ENCODE measurements around the gene TNRC6C. TPM values are rescaled to one million over a fixed set of nuclear protein-coding genes. Genes with fewer than 3 reads are reported as not detected.

TNRC6C gene
- polyA plus RNA-seq, 1 donor (not counting 4 experiments of a cell fraction or from before 2014, with no cell fraction given) = 0.34 TPM

DNA sequence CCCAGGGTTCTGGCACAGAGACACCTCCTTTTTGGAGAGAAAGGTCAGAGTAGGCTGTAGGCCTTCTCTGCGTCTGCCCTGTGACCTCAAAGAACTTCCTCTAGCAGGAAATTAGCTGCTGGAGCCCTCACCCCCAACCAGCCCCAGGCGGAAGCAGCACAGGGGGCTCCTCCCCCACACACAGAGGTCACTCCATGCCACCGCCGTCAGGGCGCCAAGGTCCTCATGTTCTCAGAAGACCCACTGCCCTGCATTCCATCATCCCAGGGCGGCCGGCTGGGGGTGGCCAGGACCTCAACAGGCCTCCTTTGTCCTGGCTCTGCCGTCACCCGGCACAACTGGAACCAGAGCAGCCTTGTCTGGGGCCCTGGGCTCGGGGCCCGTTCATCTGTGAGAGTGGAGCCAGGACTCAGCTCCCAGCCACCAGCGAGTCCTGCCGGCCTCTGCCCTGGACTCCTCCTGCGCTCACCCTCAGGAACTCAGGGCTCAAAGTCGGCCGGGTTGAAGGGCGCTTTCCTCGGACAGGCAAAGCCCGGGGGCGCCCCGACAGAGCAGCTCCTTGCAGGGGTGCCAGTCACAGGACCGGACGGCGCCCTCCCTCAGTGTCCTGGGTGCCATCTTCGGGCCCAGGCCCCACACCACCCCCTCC, 168.9 kb downstream of the TNRC6C start:
- no peak for FAIRE-seq
- peaks cover 6 to 12% of the 10 kb centered on the region in 2 experiments for H3K36me3 ChIP-seq (ENCODE audit: control insufficient read depth in 2 of 2, extremely low read depth in 1 of 2, insufficient read depth in 2 of 2, low read length in 2 of 2)
- no peak for DNase-seq (ENCODE audit: low read depth, low spot score)
- peak overlapping the region; percentile 75 to 91 (median 83) for H3K4me3 ChIP-seq (ENCODE audit: control insufficient read depth in 2 of 3, extremely low read depth in 1 of 3, insufficient read depth in 2 of 3, low read depth in 1 of 3, low read length in 3 of 3)
- peak overlapping the region; percentile 85 for H3K4me2 ChIP-seq (ENCODE audit: control insufficient read depth, extremely low read depth, insufficient read depth, low read depth, low read length)
- H3K4me1 ChIP-seq (ENCODE audit: control insufficient read depth, extremely low read depth, insufficient read depth, low read length) = peaks cover 12% of the 10 kb centered on the region
- dilution Hi-C loops (cut with MboI; ENCODE audit: extremely low pct_ligation_motif_present, low sequenced_read_pairs) = no loop called here
- H3K9me1 ChIP-seq (ENCODE audit: control insufficient read depth, extremely low read depth, insufficient read depth, low read length) = no peaks in the 10 kb centered on the region
- peak overlapping the region; percentile 47 for H3K27ac ChIP-seq (ENCODE audit: control insufficient read depth, insufficient read depth, low read length)
- peak overlapping the region; percentile 58 for H2AFZ ChIP-seq (ENCODE audit: control insufficient read depth, low read length)
- H4K20me1 ChIP-seq (ENCODE audit: control insufficient read depth, extremely low read depth, insufficient read depth, low read length) = no peaks in the 10 kb centered on the region
- H3K9me3 ChIP-seq (ENCODE audit: control insufficient read depth, low read depth, low read length) = no peaks in the 10 kb centered on the region
- H3K79me2 ChIP-seq (ENCODE audit: control insufficient read depth, insufficient read depth, low read length) = peaks cover 4% of the 10 kb centered on the region
- H3K27me3 ChIP-seq (ENCODE audit: control insufficient read depth, extremely low read depth, insufficient read depth, low read length) = peaks cover 15% of the 10 kb centered on the region
- peak overlapping the region; percentile 84 for H3K9ac ChIP-seq (ENCODE audit: control insufficient read depth, extremely low read depth, insufficient read depth, low read length)
- TF ChIP-seq EZH2 (IDR thresholded peaks at IDR 0.05; ENCODE audit: low read length) = no peak
- TF ChIP-seq, protein P1, sequence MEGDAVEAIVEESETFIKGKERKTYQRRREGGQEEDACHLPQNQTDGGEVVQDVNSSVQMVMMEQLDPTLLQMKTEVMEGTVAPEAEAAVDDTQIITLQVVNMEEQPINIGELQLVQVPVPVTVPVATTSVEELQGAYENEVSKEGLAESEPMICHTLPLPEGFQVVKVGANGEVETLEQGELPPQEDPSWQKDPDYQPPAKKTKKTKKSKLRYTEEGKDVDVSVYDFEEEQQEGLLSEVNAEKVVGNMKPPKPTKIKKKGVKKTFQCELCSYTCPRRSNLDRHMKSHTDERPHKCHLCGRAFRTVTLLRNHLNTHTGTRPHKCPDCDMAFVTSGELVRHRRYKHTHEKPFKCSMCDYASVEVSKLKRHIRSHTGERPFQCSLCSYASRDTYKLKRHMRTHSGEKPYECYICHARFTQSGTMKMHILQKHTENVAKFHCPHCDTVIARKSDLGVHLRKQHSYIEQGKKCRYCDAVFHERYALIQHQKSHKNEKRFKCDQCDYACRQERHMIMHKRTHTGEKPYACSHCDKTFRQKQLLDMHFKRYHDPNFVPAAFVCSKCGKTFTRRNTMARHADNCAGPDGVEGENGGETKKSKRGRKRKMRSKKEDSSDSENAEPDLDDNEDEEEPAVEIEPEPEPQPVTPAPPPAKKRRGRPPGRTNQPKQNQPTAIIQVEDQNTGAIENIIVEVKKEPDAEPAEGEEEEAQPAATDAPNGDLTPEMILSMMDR (optimal IDR thresholded peaks at IDR 0.05 in 1 of 3, IDR thresholded peaks at IDR 0.05 in 1 of 3, conservative IDR thresholded peaks at IDR 0.05 in 1 of 3; ENCODE audit: extremely low read depth in 1 of 3, insufficient read depth in 2 of 3, low read length in 3 of 3) = no peak

DNA sequence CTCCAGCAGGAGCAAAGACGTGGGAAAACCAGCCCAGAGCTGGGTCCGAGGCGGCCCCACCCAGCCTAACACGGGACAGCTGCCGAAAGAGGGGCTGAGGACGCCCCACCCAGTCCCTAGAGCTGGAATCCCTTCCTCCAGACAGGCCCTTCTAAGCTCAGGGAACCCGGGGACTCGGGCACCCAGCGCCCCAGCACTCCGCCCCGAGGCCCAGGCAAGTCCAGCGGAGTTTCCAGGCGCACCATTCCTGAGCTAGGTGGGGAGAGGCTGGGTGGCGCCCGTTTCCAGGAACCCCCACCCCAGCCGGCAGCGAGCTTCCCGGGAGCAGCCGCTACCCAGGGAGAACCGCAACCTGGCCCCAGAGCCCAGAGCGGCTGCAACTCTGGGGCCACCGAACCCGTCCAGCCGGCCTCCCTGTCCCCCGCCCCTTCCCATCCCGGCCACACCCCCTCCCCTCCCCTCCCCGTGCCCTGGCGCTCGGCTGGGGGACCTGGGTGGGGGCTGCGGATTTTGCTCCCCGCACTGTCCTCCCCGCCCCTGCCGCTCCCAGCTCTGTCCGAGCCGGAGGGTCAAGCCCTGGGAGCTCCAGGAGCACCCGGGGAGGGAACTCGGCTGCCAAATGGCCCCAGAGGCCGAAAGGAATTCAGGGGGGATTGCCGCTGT, 169.5 kb downstream of the TNRC6C start:
- Histone ChIP-seq H3K9me1 (ENCODE audit: control insufficient read depth, extremely low read depth, insufficient read depth, low read length) (no peaks in the 10 kb centered on the region), H3K4me2 (ENCODE audit: control insufficient read depth, extremely low read depth, insufficient read depth, low read depth, low read length) (peak overlapping the region; percentile 85), H3K4me3 (ENCODE audit: control insufficient read depth in 2 of 3, extremely low read depth in 1 of 3, insufficient read depth in 2 of 3, low read depth in 1 of 3, low read length in 3 of 3) (peak overlapping the region; percentile 75 to 91 (median 83)), H3K79me2 (ENCODE audit: control insufficient read depth, insufficient read depth, low read length) (peaks cover 4% of the 10 kb centered on the region), H3K9me3 (ENCODE audit: control insufficient read depth, low read depth, low read length) (no peaks in the 10 kb centered on the region), H3K36me3 (ENCODE audit: control insufficient read depth in 2 of 2, extremely low read depth in 1 of 2, insufficient read depth in 2 of 2, low read length in 2 of 2) (peaks cover 5 to 9% of the 10 kb centered on the region in 2 experiments), H2AFZ (ENCODE audit: control insufficient read depth, low read length) (peak overlapping the region; percentile 58), H3K9ac (ENCODE audit: control insufficient read depth, extremely low read depth, insufficient read depth, low read length) (peak overlapping the region; percentile 84), H3K4me1 (ENCODE audit: control insufficient read depth, extremely low read depth, insufficient read depth, low read length) (peaks cover 16% of the 10 kb centered on the region), H3K27me3 (ENCODE audit: control insufficient read depth, extremely low read depth, insufficient read depth, low read length) (peaks cover 18% of the 10 kb centered on the region), H3K27ac (ENCODE audit: control insufficient read depth, insufficient read depth, low read length) (peak overlapping the region; percentile 47), H4K20me1 (ENCODE audit: control insufficient read depth, extremely low read depth, insufficient read depth, low read length) (no peaks in the 10 kb centered on the region)
- DNase-seq (ENCODE audit: low read depth, low spot score) (no peak), FAIRE-seq (no peak)
- no peak for TF ChIP-seq EZH2 (IDR thresholded peaks at IDR 0.05; ENCODE audit: low read length)
- TF ChIP-seq, protein P1 (optimal IDR thresholded peaks at IDR 0.05 in 1 of 3, IDR thresholded peaks at IDR 0.05 in 1 of 3, conservative IDR thresholded peaks at IDR 0.05 in 1 of 3; ENCODE audit: extremely low read depth in 1 of 3, insufficient read depth in 2 of 3, low read length in 3 of 3) = no peak
- dilution Hi-C loops (cut with MboI; ENCODE audit: extremely low pct_ligation_motif_present, low sequenced_read_pairs) = no loop called here

Measured in keratinocyte (primary cell).